Testis (tissue), 2 donors: ENCODE results near the gene SDK2.

ENCODE experiments used
- CTCF ChIP-seq, 3 experiments: fragments of 450-650 bp in 2 of 3; fragments of 200-600 bp in 1 of 3; sonication (generic) in 1 of 3; IDR thresholded peaks; one replicate each; pipeline ENCODE4 v1.5.1; 2016 to 2019; ENCODE audit warnings: antibody characterized with exemption in 3 of 3, mild to moderate bottlenecking in 2 of 3, moderate library complexity in 1 of 3
- POLR2A ChIP-seq: fragments of 450-650 bp; IDR thresholded peaks from one replicate; pipeline ENCODE4 v1.6.1; 2017; ENCODE audit warnings: antibody characterized with exemption, mild to moderate bottlenecking, moderate library complexity

GRCh38 chr17:73378974-73379470 is 265.2 kb downstream of the SDK2 start:
- no peak for TF ChIP-seq CTCF (IDR thresholded peaks at IDR 0.05)
- no peak for TF ChIP-seq POLR2A
